Thyroid gland (tissue), 4 donors: ENCODE results near the gene RPL13A. TPM values are rescaled to one million over a fixed set of nuclear protein-coding genes. Genes with fewer than 3 reads are reported as not detected.

Experiments used
- DNase-seq, 2 donors: peaks; one replicate each; pipeline ENCODE4 v3.0.0-alpha.2; 2019
- H3K27ac ChIP-seq, 3 donors: fragments of 200-600 bp; sonication (generic); 1 replicate in 2 of 3; 2 replicates in 1 of 3; pipeline ENCODE4 v1.5.1; 2016 to 2019; ENCODE audit warnings: mild to moderate bottlenecking in 1 of 3, moderate library complexity in 1 of 3
- H3K27me3 ChIP-seq: fragments of 200-600 bp; sonication (generic); one replicate; pipeline ENCODE4 v1.5.1; 2019
- H3K36me3 ChIP-seq, 2 donors: fragments of 200-600 bp; sonication (generic); one replicate each; pipeline ENCODE4 v1.5.1; 2016 to 2019
- H3K4me1 ChIP-seq, 2 donors: fragments of 200-600 bp; sonication (generic); one replicate each; pipeline ENCODE4 v1.5.1; 2017 to 2019
- H3K4me3 ChIP-seq, 3 donors: fragments of 200-600 bp; sonication (generic); replicated peaks in 1 of 3; 1 replicate in 2 of 3; 2 replicates in 1 of 3; pipeline ENCODE4 v1.5.1; 2016; ENCODE audit warnings: mild to moderate bottlenecking in 1 of 3
- H3K9me3 ChIP-seq: fragments of 200-600 bp; sonication (generic); one replicate; pipeline ENCODE4 v1.5.1; 2017
- CTCF ChIP-seq, 6 experiments: fragments of 200-600 bp in 3 of 6; fragments of 450-650 bp in 3 of 6; sonication (generic) in 3 of 6; IDR thresholded peaks; one replicate each; pipeline ENCODE4 v1.5.1; 2016 to 2019; ENCODE audit warnings: antibody characterized with exemption in 6 of 6, mild to moderate bottlenecking in 2 of 6, inconsistent platforms in 1 of 6, moderate library complexity in 1 of 6
- POLR2A ChIP-seq, 2 donors: fragments of 450-650 bp; IDR thresholded peaks; one replicate each; pipeline ENCODE4 v1.6.1; 2017; ENCODE audit warnings: antibody characterized with exemption in 2 of 2, mild to moderate bottlenecking in 2 of 2, moderate library complexity in 1 of 2
- WGBS, 2 donors: methylation state at CpG; one replicate each; pipeline ENCODE4 v1.1.5; 2017; 5-methylcytosine and 5-hydroxymethylcytosine counted together
- intact Hi-C: fragments of 100-400 bp; cut with DNase I; formaldehyde crosslinking; loops from one replicate; pipeline ENCODE4 v1.15.1; 2023
- microRNA counts, 2 donors: library from miRNA; unstranded; fragments of <30 nt; microRNA quantifications; one replicate each; lab custom pipeline; 2016 to 2017
- microRNA-seq: library from miRNA; unstranded; fragments of <30 nt; microRNA quantifications from one replicate; pipeline ENCODE4, GENCODE V29; 2016
- small RNA-seq: library from RNA; depleted of rRNA; stranded (forward); fragments of <200 nt; gene quantifications from one replicate; pipeline ENCODE3, GENCODE V24; 2016
- total RNA-seq, 4 donors: library from RNA; depleted of rRNA; stranded (reverse); fragments of >200 nt; gene quantifications; one replicate each; pipeline ENCODE4 v1.2.3, GENCODE V29; 2016

The RPL13A gene
- total RNA-seq, 4 donors from 2014 or later, result 1,542 to 2,853 (median 2,123) TPM

GRCh38 chr19:49536921-49537462 is 49.6 kb downstream of the RPL13A start:
- WGBS, 2 donors, result 90 to 91% methylated on average over 20 to 22 of the region's 22 CpGs
- TF ChIP-seq CTCF (IDR thresholded peaks at IDR 0.05), result no peak
- TF ChIP-seq POLR2A (IDR thresholded peaks at IDR 0.05), result no peak
- intact Hi-C loops, result no loop called here
- H3K27me3 ChIP-seq, result no peaks in the 10 kb centered on the region
- H3K9me3 ChIP-seq, result no peaks in the 10 kb centered on the region
- H3K4me3 ChIP-seq, result no peak overlapping the region
- no peak for DNase-seq
- no peaks in the 10 kb centered on the region for H3K36me3 ChIP-seq
- no peak overlapping the region for H3K27ac ChIP-seq
- H3K4me1 ChIP-seq, result peaks cover 4 to 15% of the 10 kb centered on the region in 2 donors

- Histone ChIP-seq H3K4me3 (no peak overlapping the region), H3K36me3 (no peaks in the 10 kb centered on the region), H3K27me3 (no peaks in the 10 kb centered on the region), H3K9me3 (no peaks in the 10 kb centered on the region), H3K27ac (no peak overlapping the region), H3K4me1 (peaks cover 4 to 9% of the 10 kb centered on the region in 2 donors)
- DNase-seq, result no peak
- intact Hi-C loops, result no loop called here
- WGBS, 2 donors, result 90 to 93% methylated on average over 5 of the region's 5 CpGs
- TF ChIP-seq POLR2A (IDR thresholded peaks at IDR 0.05) (no peak), CTCF (IDR thresholded peaks at IDR 0.05) (no peak)
Observed at GRCh38 chr19:49538643-49539042, 51.2 kb downstream of the RPL13A start.

GRCh38 chr19:49539192-49539952 is 52.0 kb downstream of the RPL13A start:
- 95 to 97% methylated on average over 13 of the region's 13 CpGs for WGBS, 2 donors
- H3K4me3 ChIP-seq, result no peak overlapping the region
- H3K36me3 ChIP-seq, result no peaks in the 10 kb centered on the region
- intact Hi-C loops, result no loop called here
- no peak for TF ChIP-seq POLR2A (IDR thresholded peaks at IDR 0.05)
- TF ChIP-seq CTCF (IDR thresholded peaks at IDR 0.05), result no peak
- H3K27me3 ChIP-seq, result no peaks in the 10 kb centered on the region
- no peak overlapping the region for H3K27ac ChIP-seq
- H3K9me3 ChIP-seq, result no peaks in the 10 kb centered on the region
- peaks cover 1 to 3% of the 10 kb centered on the region in 2 donors for H3K4me1 ChIP-seq
- no peak for DNase-seq

MicroRNA genes within 50 kb of the gene (microRNA counts, 767-probe panel; counts per million panel counts)
- microRNA hsa-miR-150-5p (lab: Ali Mortazavi, UCI), result 3,441 to 6,899 counts per million in 2 donors

Small RNA genes within 50 kb of the gene (microRNA-seq; reads per million reads assigned to microRNA genes)
- gene MIR150, result 647 reads per million, percentile 74 among the genes with 10 or more reads in this experiment

Small RNA genes within 50 kb of the gene (small RNA-seq; reads per million reads assigned to genes)
- gene COX6CP7, result not detected
- 17.2 reads per million, percentile 94 among the genes with 10 or more reads in this experiment for gene MIR150
- gene SNORD32A, result not detected
- gene SNORD33, result not detected
- not detected for gene SNORD34
- gene SNORD35A, result not detected
- not detected for gene SNORD35B

Other genes starting within 250 kb of the RPL13A start
- gene SLC6A16, start 162.4 kb upstream of the RPL13A start, total RNA-seq, result 1 to 10 TPM in 2 of 4 donors, under 1 TPM in 2; 0.24 to 7.8 (median 1.4) TPM
- gene CD37, start 152.2 kb upstream of the RPL13A start, total RNA-seq, result 1 to 10 TPM; 2.1 to 9.7 (median 5.4) TPM
- 10 to 100 TPM in 3 of 4 donors, 1 to 10 TPM in 1; 6.9 to 19.5 (median 13.7) TPM for gene TEAD2, start 125.2 kb upstream of the RPL13A start, total RNA-seq
- 1 to 10 TPM in 1 of 4 donors, not detected in 3; 1.3 TPM for gene DKKL1, start 123.7 kb upstream of the RPL13A start, total RNA-seq
- gene KASH5, start 99.4 kb upstream of the RPL13A start, total RNA-seq, result 1 to 10 TPM in 1 of 4 donors, not detected in 3; 1.3 TPM
- not detected for gene PTH2, start 64.2 kb upstream of the RPL13A start, total RNA-seq
- not detected for gene GFY, start 62.2 kb upstream of the RPL13A start, total RNA-seq
- 1 to 10 TPM in 3 of 4 donors, under 1 TPM in 1; 0.73 to 1.5 (median 1.3) TPM for gene SLC17A7, start 46.1 kb upstream of the RPL13A start, total RNA-seq
- gene PIH1D1, start 35.8 kb upstream of the RPL13A start, total RNA-seq, result 100 to 1,000 TPM in 2 of 4 donors, 10 to 100 TPM in 2; 69.7 to 125 (median 99.8) TPM
- gene ALDH16A1, start 34.4 kb upstream of the RPL13A start, total RNA-seq, result 10 to 100 TPM; 32.5 to 39.5 (median 34.2) TPM
- 1 to 10 TPM; 2.8 to 7.3 (median 6.3) TPM for gene FLT3LG, start 13.4 kb upstream of the RPL13A start, total RNA-seq
- gene RPS11, start 8.8 kb downstream of the RPL13A start, total RNA-seq, result 1,000 to 10,000 TPM; 1,543 to 4,390 (median 2,518) TPM
- 100 to 1,000 TPM; 149 to 248 (median 180) TPM for gene FCGRT, start 25.1 kb downstream of the RPL13A start, total RNA-seq
- 10 to 100 TPM in 3 of 4 donors, 1 to 10 TPM in 1; 9.7 to 12.6 (median 11.3) TPM for gene RCN3, start 40.4 kb downstream of the RPL13A start, total RNA-seq
- 10 to 100 TPM; 46.1 to 94.6 (median 64.7) TPM for gene NOSIP, start 92.9 kb downstream of the RPL13A start, total RNA-seq
- 10 to 100 TPM in 3 of 4 donors, 1 to 10 TPM in 1; 8.9 to 29.6 (median 25.0) TPM for gene PRRG2, start 93.7 kb downstream of the RPL13A start, total RNA-seq
- 10 to 100 TPM in 3 of 4 donors, 1 to 10 TPM in 1; 7.3 to 15.6 (median 12.4) TPM for gene PRR12, start 103.6 kb downstream of the RPL13A start, total RNA-seq
- gene RRAS, start 152.5 kb downstream of the RPL13A start, total RNA-seq, result 10 to 100 TPM; 24.0 to 44.5 (median 28.8) TPM
- gene SCAF1, start 154.6 kb downstream of the RPL13A start, total RNA-seq, result 10 to 100 TPM; 17.5 to 38.4 (median 25.8) TPM
- 10 to 100 TPM; 41.5 to 62.5 (median 52.3) TPM for gene IRF3, start 178.2 kb downstream of the RPL13A start, total RNA-seq
- 1 to 10 TPM; 4.7 to 8.1 (median 7.2) TPM for gene BCL2L12, start 178.3 kb downstream of the RPL13A start, total RNA-seq
- gene PRMT1, start 189.7 kb downstream of the RPL13A start, total RNA-seq, result 100 to 1,000 TPM; 117 to 156 (median 139) TPM
- gene ADM5, start 202.0 kb downstream of the RPL13A start, total RNA-seq, result 1 to 10 TPM in 1 of 4 donors, under 1 TPM in 2, not detected in 1; 0.38 to 2.7 (median 0.45) TPM
- gene CPT1C, start 203.5 kb downstream of the RPL13A start, total RNA-seq, result 1 to 10 TPM; 1.9 to 3.9 (median 2.6) TPM